ENCODE measurements around the gene CHI3L2.

CHI3L2 gene

DNA sequence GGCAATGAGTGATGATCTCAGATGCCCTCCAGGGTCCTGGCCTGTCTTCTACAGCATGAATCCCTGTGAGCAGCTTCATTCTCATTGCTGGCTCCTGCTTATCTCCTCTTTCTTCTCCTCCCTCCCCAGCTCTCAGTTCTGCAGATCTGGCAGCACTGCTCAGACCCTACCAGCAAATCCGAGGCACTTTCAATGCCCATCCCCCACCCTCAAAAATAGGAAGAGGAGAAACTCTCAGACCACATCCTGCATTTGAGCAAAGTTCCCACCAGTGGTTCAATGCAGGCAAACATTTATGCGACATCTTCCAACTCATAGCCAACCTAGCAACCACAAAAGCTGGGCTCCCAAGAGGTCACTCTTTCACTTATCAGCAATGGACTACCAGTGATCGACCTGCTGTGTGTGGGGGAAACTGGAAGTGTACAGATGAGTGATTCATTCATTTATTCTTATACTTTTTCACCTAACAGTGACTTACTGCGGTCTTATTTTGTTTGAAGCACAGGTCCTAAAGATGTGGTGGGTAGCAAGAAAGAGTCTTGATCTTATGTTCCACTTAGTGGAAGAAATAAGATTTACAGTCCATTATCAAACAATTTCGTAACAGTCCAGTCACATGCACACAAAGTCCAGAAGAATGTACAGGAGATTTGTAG lies 5.8 kb upstream of the CHI3L2 start:
- no peak for DNase-seq (ENCODE audit: low spot score)

DNA sequence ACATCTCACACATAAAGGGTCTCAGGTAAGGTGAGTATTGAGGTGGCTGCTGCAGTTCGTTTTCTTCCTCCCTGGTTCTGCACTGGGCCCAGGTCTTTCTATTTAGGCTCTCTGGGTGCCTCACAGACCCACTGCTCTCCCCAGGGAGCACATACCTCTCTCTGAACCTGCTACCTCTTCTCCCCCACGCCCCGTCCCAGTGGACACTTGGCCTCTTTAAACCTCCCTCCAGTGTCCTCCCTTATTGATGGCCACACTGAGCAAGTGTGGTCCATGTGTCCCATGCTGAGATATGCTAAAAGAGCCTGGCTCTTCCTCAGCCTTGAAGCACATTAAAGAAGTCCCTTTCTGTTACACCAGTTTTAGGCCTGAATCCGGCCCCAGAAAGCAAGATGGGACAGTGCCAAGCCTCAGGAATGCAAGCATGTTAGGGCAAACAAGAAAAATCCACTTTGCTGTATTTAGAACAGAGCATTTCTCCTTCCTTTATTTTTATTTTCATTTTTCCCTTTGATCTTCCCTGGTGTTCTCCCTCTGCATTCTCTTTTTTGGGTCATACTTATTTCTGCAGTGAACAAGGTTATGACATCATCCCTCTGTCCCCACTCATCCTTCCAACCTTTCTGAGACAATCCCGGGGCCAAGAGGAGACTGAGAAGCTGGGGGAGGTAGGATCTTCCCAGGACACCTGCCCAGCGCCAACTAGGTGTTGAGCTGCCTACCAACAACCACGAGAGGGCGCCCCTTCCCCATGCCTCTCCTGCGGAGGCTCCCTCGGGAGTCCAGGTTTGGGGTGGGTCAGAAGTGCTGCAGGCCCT lies 5.0 kb upstream of the CHI3L2 start:
- peak; percentile 77 for DNase-seq (ENCODE audit: low spot score)

DNA sequence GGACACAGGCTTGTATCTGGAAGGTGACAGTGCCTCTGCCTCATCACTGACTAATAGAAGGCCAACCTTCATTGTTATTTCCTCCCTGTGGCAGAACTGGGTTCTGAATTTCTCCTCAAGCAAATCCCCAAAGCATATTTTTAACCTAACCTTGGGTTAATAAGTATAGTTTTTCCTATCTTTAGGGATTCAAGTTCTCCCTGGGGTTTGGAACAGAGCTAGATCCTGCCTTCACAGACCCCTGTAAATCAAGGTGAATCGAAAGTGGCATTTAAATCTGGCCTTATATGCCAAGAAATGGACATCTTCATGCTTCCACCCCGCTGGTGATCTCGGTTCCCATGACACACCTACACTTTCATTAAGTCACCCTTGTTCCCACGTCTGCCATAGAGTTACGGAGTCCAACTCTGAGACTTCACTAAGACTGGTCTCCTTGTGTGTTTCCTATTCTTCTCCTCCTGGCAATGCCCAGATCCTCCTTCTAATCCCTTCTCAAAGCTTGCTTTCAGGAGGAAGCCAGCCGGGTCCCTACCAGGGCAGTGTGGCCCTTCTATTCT lies 4.3 kb upstream of the CHI3L2 start:
- DNase-seq (ENCODE audit: low spot score), result no peak

DNA sequence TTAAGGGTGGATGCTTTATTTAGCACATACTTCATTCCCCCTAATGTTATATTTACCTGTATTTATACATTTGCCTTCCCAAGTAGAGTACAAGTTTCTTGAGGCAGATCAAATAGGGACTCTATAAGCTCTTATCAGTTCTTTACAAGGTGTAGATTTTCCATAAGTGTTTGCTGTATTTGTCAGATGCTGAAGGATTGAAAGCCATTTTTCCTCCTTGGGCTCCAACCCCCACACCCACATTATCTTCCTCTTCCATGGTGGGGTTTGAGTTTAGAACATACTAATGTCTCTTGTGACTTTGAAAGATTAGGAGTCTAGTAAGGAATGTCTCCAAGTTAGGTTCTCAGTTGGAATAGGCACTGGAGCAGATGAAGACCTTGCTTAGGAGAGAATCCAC lies 2.4 kb upstream of the CHI3L2 start:
- DNase-seq (ENCODE audit: low spot score), result no peak

DNA sequence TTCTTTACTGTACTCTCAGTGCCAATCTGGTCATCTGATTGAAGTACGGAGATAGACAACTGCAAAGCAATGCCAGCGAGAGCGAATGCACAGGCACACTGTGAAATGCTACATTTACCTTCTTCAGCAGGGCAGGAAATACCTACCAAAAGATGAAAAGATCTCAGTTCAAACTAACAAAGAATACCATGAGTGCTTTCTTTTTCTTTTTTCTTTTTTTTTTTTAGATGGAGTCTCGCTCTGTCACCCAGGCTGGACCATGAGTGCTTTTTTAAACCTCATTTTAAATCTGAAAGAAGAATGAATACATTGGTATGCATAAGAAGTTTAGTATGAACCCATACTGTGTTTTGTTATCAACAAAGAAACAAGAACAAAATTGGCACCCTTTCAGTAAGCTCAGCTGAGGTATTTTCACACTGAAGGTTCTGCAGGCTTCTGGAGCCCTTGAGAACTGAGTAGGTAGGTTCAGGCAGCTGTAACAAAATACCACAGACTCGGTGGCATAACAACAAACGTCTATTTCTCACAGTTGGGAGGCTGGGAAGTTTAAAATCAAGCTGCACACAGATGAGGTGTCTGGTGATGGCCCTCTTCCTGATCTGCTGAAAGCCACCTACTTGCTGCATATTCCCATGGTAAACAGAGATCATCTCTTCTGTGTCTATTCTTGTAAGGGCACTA lies 1.7 kb upstream of the CHI3L2 start:
- no peak for DNase-seq (ENCODE audit: low spot score)

DNA sequence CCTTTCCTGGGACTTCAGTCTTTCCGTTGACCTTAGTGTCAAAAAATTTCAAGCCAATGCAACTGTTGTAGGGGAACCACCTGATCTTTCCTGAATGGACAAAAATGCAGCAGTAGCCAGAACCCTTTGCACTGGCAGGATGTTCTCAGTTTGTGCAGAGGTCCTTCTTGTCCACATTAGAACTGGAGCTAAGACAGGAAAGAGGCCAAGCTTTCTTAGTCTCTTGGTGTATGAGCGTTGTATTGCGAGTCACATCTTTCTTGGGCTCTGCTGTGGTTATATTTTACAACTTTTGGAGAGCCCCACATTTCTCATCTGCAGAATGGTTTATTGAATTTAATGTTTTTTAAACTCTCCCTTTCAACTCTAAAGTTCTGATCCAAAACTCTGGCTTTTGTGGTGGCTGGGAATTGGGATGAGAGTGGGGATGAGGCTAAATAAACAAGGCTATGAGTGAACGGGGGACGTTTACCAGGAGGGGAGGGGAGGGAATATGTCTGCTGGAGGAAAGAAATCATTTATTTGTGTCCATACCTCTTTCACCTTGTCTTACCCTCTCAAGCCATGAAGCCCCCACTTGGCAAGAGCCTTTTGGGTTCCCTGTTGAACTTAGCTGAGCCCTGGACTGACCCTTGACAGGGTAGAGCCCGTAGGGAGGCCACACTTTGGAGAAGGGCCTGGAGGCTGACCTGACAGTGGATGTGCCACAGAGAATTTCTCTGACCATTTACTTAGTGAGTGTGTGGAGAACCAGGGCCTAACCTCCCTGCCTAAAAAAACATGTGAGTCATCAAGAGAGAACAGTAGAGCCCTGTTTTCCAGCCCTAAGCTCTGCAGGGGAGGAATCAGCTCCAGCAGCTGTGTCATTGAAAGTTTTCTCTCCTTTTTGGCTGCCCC lies 586 bp downstream of the CHI3L2 start:
- no peak for DNase-seq (ENCODE audit: low spot score)

DNA sequence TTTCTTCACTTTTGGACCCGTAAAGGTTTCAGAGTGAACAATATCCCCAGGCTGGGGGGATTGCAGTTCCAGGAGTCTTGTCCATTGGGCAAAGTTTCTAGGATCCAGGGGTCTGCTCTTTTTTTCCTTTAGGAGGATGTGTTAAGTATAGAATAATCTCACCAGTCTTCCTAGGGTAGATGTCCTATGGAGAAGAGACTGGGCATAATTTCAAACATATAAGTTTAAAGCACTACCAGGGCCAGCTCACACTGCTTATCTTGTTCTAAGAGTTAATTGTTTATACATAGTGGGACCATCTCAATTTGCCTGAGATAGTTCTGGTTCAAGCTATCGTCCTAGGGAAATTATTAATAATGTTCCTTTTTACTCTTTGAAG lies 1.2 kb downstream of the CHI3L2 start:
- no peak for DNase-seq (ENCODE audit: low spot score)

DNA sequence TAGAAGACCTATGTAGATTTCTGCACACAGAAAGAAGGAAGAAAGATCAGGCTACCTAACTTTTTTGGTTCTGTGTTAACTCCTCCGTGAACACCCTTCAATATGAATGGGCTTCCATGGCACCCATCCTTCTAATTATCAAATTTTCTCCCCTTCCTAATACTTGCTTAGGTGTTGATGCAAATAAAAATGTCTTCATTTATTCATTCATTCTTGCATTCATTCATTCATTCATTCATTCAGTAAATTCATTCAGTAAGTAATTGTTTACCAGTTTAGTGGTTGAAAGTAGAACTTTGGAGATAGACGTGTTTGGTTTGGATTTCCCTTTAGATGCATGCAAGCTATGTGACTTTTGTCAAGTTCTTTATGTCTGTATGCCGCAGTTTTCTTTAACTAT lies 4.6 kb downstream of the CHI3L2 start:
- DNase-seq (ENCODE audit: low spot score), result no peak

DNA sequence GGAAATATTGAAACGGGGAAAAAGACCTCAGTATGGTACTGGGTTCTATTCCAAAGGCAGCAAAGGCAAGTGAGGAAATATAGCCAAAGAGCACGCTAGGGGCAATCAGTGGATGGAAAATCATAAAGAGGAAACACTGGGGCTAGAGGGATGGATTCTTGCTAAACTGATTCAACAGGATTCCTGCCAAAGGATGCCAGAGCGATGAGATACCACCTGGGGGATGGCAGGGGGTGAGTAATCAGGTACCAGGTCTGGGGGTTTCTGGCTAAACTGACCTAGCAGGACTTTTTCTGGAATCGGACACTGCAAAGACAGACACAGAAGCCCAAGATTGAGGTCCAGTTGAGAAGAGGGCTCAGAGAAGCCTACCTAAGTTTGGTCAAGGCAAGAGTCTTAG lies 6.7 kb downstream of the CHI3L2 start:
- no peak for DNase-seq (ENCODE audit: low spot score)

DNA sequence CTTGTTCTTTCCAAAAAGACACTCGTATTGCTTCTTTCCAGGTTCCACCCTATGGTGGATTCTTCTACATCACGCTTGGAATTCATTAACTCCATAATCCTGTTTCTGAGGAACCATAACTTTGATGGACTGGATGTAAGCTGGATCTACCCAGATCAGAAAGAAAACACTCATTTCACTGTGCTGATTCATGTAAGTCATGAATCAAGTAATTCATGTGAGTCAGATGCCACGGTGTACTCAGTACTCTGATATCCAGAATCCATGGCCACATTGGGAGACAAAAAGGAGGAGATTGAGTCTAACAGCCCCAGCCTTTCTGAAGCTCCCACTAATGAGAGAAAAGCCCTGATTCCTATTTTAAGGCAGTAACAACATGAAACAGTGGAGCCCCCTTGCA lies 7.4 kb downstream of the CHI3L2 start:
- DNase-seq (ENCODE audit: low spot score), result no peak

DNA sequence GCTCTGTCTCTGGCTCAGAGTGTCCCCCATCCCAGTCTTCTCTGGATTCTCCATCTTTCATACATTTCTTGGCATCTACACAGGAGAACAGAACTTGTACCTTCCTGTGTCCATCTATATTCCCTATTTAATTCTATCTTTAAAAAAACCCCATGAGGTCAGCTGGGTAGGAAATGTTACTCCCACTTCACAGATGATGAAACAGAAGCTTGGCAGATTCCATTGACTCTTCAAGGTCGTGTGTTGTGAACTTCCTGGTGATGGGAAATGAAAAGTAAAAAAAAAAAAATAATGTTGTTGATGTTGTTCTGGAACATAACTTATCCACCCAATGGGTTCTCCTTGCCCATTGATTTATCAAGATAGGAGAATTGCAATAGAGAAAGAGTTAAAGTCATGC lies 8.9 kb downstream of the CHI3L2 start:
- DNase-seq (ENCODE audit: low spot score), result no peak

DNA sequence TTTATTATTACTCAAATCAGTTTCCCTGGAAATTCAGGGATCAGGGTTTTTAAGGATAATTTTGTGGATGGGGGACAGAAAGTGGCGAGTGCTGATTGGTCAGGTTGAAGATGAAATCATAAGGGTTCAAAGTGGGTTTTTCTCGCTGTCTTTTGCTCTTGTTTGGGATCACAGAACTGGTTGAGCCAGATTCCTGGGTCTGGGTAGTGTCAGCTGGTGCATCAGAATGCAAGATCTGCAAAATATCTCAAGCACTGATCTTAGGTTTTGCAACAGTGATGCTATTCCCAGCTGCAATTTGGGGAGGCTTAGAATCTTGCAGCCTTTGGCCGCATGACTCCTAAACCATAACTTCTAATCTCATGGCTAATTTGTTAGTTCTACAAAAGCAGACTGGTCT lies 9.3 kb downstream of the CHI3L2 start:
- no peak for DNase-seq (ENCODE audit: low spot score)

DNA sequence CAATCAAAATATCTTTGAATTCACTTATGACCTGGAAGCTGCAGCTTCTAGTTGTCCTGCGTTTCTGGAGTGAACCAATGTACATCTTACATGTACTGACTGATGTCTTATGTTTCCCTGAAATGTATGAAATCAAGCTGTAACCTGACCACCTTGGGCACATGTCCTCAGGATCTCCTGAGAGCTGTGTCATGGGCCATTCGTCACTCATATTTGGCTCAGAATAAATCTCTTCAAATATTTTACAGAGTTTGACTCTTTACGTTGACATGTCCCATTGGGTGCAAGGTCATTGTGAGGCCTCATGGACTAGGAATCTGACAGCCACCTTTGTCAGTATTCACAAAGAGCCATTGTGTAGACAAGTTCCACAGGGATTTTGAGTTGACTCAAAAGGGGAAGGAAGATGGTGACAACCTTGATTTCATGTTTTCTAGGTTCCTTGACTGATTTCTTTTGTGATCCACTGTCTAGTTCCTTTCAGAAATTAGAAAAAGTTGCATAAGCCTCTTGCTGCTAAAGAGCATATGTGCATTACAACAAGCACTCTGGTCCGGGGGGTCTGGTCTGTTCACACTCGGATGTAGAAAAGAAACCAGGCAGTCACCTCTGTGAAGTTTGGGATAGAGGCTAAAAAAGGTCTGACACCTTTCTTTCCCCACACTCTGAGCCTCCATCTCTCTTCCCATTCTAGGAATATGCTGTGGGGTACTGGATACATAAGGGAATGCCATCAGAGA lies 10.7 kb downstream of the CHI3L2 start:
- no peak for DNase-seq (ENCODE audit: low spot score)

DNA sequence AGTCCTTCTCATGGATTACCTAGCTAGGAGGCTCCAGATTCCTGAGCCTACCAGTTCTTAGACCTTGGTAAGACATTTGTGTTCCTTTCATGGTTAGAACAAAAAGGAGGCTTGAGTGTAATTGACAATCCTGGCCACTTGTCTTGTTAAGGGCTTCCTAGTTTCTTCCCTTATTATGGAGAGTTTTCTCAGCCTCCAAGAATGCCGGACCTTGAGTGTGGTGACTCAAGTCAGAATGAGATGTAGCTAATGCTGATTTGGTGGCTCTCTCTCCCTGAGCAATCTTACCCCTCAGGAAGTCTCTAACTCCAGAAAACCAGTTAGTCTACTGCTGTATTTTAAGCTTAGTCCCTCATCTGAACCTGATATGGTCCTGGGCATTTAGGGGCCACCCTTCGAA lies 14.3 kb downstream of the CHI3L2 start:
- no peak for DNase-seq (ENCODE audit: low spot score)

DNA sequence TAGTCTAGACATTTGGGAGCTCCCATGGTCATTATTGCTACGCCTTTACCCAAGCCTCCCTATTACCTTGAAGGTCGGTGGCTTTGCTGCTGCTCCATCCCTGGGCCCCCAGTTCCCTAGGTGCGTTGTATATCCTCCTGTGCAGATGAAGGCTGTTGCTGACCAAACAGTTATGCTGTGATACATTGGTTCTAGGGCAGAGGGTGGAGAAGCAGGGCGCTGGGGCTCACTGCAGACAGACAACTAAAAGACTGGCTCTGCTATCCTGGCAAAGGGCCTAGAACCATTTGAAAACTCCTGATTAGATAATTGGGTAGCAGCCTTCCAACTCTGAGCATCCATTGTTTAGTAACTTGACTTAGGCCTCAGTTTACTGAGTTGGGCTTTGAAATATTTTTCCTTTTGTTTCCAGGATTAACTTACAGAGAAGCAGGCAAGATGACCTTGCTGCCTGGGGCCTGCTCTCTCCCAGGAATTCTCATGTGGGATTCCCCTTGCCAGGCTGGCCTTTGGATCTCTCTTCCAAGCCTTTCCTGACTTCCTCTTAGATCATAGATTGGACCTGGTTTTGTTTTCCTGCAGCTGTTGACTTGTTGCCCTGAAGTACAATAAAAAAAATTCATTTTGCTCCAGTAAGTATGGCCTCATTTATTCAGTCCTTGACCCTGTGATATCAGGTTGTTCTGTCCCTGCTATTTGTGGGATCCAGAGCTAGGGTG lies 15.5 kb downstream of the CHI3L2 start:
- DNase-seq (ENCODE audit: low spot score), result no peak

DNA sequence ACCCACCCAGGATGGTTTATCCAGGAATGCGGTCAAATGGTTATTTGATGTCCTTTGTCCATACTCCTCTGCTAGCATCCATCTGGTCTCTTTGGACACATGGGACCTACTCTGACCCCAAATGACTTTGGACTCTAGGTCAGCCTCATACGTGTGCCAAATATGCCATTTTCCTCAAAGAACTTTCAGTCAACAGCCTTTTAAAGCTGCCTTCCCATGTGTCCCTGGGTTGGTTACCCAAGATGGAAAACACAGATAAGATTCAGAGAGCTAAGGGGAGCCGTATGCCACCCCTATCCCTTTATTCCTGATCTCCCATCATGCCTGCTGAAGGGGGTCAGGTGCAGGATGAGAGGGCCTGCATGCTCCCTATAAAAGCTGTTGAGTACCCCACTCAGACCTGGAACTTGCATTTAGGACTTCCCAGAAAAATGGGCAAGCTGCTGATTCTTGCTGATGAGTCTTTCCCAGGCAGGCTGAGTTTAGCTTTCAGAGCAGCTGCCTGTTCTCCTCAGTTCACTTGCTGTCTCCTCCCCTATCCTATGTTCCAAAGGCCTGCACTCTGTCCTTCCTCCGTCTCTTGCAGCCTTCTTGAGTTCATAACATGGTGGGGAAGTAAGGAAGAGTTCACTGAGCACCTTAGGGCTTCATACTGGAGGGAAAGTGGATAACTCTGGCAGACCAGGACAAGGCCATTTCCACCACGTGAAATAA lies 19.8 kb downstream of the CHI3L2 start:
- DNase-seq (ENCODE audit: low spot score), result no peak

DNA sequence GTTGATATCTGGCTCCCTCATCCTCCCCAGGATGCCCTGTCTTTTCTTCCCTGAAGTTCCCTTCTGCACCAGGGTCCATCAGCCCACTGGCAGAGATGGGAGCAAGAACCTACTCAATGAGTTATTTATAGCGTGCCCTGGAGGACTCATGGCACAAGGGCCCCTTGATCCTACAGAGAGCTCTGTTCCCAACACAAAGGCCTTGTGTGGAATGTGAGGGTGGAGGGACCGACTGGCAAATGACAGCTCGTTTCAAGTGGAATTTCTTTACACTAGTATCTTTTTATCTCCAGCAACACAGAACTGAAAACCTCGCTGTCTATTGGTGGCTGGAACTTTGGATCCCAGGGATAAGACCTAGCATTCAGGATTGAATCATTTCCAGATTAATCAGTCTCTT lies 22.4 kb downstream of the CHI3L2 start:
- DNase-seq (ENCODE audit: low spot score), result no peak

DNA sequence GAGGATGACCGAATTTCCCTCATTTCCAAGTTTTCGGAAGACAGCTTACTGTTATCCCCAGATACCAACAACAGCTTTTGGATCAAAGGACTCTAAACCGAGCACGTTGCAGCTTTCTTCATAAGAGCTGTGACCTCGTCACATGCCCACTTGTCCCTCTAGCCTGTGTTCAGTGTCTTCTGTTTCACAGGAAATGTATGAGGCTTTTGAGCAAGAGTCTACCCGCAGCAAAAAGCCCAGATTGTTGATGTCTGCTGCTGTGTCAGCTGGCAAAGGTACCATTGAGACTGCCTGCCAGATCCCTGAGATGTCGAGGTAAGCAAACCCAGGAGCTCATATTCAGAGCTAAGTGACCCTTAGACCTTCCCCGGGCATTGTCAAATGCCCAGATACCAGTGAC lies 24.1 kb downstream of the CHI3L2 start:
- no peak for DNase-seq (ENCODE audit: low spot score)

DNA sequence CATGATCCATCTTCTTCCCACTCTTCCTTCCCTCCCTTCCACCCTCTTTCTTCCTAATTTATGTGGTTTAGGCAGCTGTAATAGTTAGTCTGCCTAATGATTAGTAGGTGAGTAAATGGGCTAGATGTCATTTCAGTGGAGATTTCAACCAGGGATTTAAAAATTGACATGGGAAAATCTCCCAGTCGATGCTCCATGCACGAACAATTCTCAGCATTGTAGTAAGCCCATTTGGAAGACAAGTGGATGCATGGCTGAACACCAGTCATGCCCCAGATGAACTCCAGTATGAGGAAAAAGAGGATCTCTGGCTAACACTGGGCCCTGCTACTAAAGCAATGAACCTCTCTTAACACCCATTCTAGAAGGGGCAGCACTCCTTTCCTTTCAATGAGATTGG lies 25.3 kb downstream of the CHI3L2 start:
- DNase-seq (ENCODE audit: low spot score), result no peak

DNA sequence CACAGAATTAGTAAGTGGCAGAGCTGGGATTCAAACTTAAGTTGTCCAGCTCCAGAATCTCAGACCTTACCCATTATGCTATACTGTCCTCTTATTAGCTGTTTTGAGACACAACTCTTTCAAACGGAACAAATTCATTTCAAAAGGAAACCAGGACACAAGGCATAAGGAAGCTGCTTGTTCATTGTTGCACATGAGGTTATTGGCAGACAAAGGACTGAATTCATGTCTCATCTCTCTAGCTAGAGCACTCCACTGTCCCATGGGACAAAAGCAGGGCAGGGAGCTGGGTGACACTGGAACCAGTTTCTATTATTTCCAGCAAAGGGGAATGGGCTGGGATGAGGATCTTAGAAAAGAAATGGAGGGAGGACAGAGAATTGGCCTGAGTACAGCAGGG lies 26.4 kb downstream of the CHI3L2 start:
- no peak for DNase-seq (ENCODE audit: low spot score)
